ENCODE measurements around the gene TLR10.
A peak's percentile ranks its signal among the peaks of the same experiment; 100 is the strongest.
"Not testable (repeated sequence)": the region's sequence is repeated elsewhere in the genome, so short reads cannot be mapped to it uniquely, and the experiment has no call there.

The TLR10 gene

GRCh38 chr4:38768968-38769394 lies 13.8 kb downstream of the TLR10 start:
- DNase-seq (ENCODE audit: low read depth in 1 of 2, low spot score in 1 of 2): no peak

- not testable (repeated sequence) for DNase-seq (ENCODE audit: low read depth in 1 of 2, low spot score in 1 of 2)
Measured at GRCh38 chr4:38766940-38767339, 15.8 kb downstream of the TLR10 start.

GRCh38 chr4:38765382-38765781 lies 17.4 kb downstream of the TLR10 start:
- no peak for DNase-seq (ENCODE audit: low read depth in 1 of 2, low spot score in 1 of 2)

GRCh38 chr4:38764277-38764676 lies 18.5 kb downstream of the TLR10 start:
- no peak for DNase-seq (ENCODE audit: low read depth in 1 of 2, low spot score in 1 of 2)

GRCh38 chr4:38762560-38762959 lies 20.2 kb downstream of the TLR10 start:
- DNase-seq (ENCODE audit: low read depth in 1 of 2, low spot score in 1 of 2): no peak

- no peak for DNase-seq (ENCODE audit: low read depth in 1 of 2, low spot score in 1 of 2)
Measured at GRCh38 chr4:38759790-38760122, 23.0 kb downstream of the TLR10 start.

GRCh38 chr4:38759113-38759789 lies 23.5 kb downstream of the TLR10 start:
- DNase-seq (ENCODE audit: low read depth in 1 of 2, low spot score in 1 of 2): peak; percentile 26 to 33

- DNase-seq (ENCODE audit: low read depth in 1 of 2, low spot score in 1 of 2): no peak
Measured at GRCh38 chr4:38757945-38758600, 24.7 kb downstream of the TLR10 start.

- DNase-seq (ENCODE audit: low read depth in 1 of 2, low spot score in 1 of 2): no peak
Measured at GRCh38 chr4:38752941-38753806, 29.6 kb downstream of the TLR10 start.

GRCh38 chr4:38752372-38752940 lies 30.3 kb downstream of the TLR10 start:
- no peak for DNase-seq (ENCODE audit: low read depth in 1 of 2, low spot score in 1 of 2)

- no peak for DNase-seq (ENCODE audit: low read depth in 1 of 2, low spot score in 1 of 2)
Measured at GRCh38 chr4:38751341-38752010, 31.3 kb downstream of the TLR10 start.

GRCh38 chr4:38749336-38749735 lies 33.5 kb downstream of the TLR10 start:
- no peak for DNase-seq (ENCODE audit: low read depth in 1 of 2, low spot score in 1 of 2)

- no peak for DNase-seq (ENCODE audit: low read depth in 1 of 2, low spot score in 1 of 2)
Measured at GRCh38 chr4:38747629-38748028, 35.2 kb downstream of the TLR10 start.

GRCh38 chr4:38745881-38746280 lies 36.9 kb downstream of the TLR10 start:
- DNase-seq (ENCODE audit: low read depth in 1 of 2, low spot score in 1 of 2): no peak

- no peak for DNase-seq (ENCODE audit: low read depth in 1 of 2, low spot score in 1 of 2)
Measured at GRCh38 chr4:38743866-38744265, 38.9 kb downstream of the TLR10 start.

- no peak for DNase-seq (ENCODE audit: low read depth in 1 of 2, low spot score in 1 of 2)
Measured at GRCh38 chr4:38740303-38740702, 42.5 kb downstream of the TLR10 start.

- no peak for DNase-seq (ENCODE audit: low read depth in 1 of 2, low spot score in 1 of 2)
Measured at GRCh38 chr4:38738940-38739803, 43.6 kb downstream of the TLR10 start.

GRCh38 chr4:38735870-38736269 lies 46.9 kb downstream of the TLR10 start:
- no peak for DNase-seq (ENCODE audit: low read depth in 1 of 2, low spot score in 1 of 2)

GRCh38 chr4:38734911-38735310 lies 47.9 kb downstream of the TLR10 start:
- no peak for DNase-seq (ENCODE audit: low read depth in 1 of 2, low spot score in 1 of 2)

- no peak for DNase-seq (ENCODE audit: low read depth in 1 of 2, low spot score in 1 of 2)
Measured at GRCh38 chr4:38734446-38734845, 48.3 kb downstream of the TLR10 start.

All from stimulated activated CD4-positive, alpha-beta T cell treated with anti-CD3 and anti-CD28 coated beads, Interleukin-15, amount 100 ng/mL, for 1 hour (primary cell).